Measurements from ENCODE around the gene CCDC159. TPM values are rescaled to one million over a fixed set of nuclear protein-coding genes. Genes with fewer than 3 reads are reported as not detected.
"Not testable (repeated sequence)": the region's sequence is repeated elsewhere in the genome, so short reads cannot be mapped to it uniquely, and the experiment has no call there.

CCDC159 gene
- total and polyA plus RNA-seq, 8 donors = 2.9 to 96.3 (median 55.3) TPM

GRCh38 chr19:11337080-11337479 is 9.2 kb upstream of the CCDC159 start:
- H3K27me3 ChIP-seq = no peaks in the 10 kb centered on the region
- DNase-seq = no peak
- H3K27ac ChIP-seq = peak overlapping the region in 1 of 5 donors; percentile 90
- 64 to 78% (median 75%) methylated on average over 14 of the region's 14 CpGs for WGBS, 5 donors
- intact Hi-C loops (cut with DNase I; ENCODE audit: low total_unique reads) = no loop called here
- TF ChIP-seq POLR2AphosphoS5 (IDR thresholded peaks at IDR 0.05) (no peak), CTCF (IDR thresholded peaks at IDR 0.05) (no peak), POLR2A (IDR thresholded peaks at IDR 0.05) (no peak), EP300 (IDR thresholded peaks at IDR 0.05) (no peak)
- H3K4me1 ChIP-seq = peaks cover 15 to 36% (median 32%) of the 10 kb centered on the region in 4 donors
- no peaks in the 10 kb centered on the region for H3K9me3 ChIP-seq
- peak overlapping the region in 1 of 4 donors; percentile 69 for H3K4me3 ChIP-seq
- peaks cover 43 to 64% (median 55%) of the 10 kb centered on the region in 4 donors for H3K36me3 ChIP-seq

- H3K4me1 ChIP-seq = peaks cover 15 to 42% (median 33%) of the 10 kb centered on the region in 4 donors
- no peaks in the 10 kb centered on the region for H3K27me3 ChIP-seq
- 36 to 53% (median 40%) methylated on average over 7 of the region's 7 CpGs for WGBS, 5 donors
- H3K4me3 ChIP-seq = peak overlapping the region; percentile 69 to 95 (median 93)
- H3K36me3 ChIP-seq = peaks cover 35 to 63% (median 52%) of the 10 kb centered on the region in 4 donors
- DNase-seq = peak in 1 of 2 donors; percentile 69
- H3K9me3 ChIP-seq = no peaks in the 10 kb centered on the region
- intact Hi-C loops (cut with DNase I; ENCODE audit: low total_unique reads) = no loop called here
- peak overlapping the region; percentile 90 to 91 (median 90) for H3K27ac ChIP-seq
- TF ChIP-seq EP300 (IDR thresholded peaks at IDR 0.05) = no peak
- TF ChIP-seq POLR2AphosphoS5 (IDR thresholded peaks at IDR 0.05) = no peak
- TF ChIP-seq POLR2A (IDR thresholded peaks at IDR 0.05) = no peak
- TF ChIP-seq CTCF (IDR thresholded peaks at IDR 0.05) = no peak
Measured at GRCh38 chr19:11338121-11338520, 8.2 kb upstream of the CCDC159 start.

- Histone ChIP-seq H3K27me3 (no peaks in the 10 kb centered on the region), H3K4me3 (peak overlapping the region; percentile 69 to 95 (median 93)), H3K9me3 (no peaks in the 10 kb centered on the region), H3K4me1 (peaks cover 16 to 47% (median 39%) of the 10 kb centered on the region in 4 donors), H3K36me3 (peaks cover 31 to 57% (median 46%) of the 10 kb centered on the region in 4 donors), H3K27ac (peak overlapping the region; percentile 90 to 91 (median 90))
- TF ChIP-seq POLR2A (IDR thresholded peaks at IDR 0.05) = no peak
- no peak for TF ChIP-seq POLR2AphosphoS5 (IDR thresholded peaks at IDR 0.05)
- 12 to 17% (median 16%) methylated on average over 18 to 21 of the region's 21 CpGs for WGBS, 5 donors
- DNase-seq = no peak
- intact Hi-C loops (cut with DNase I; ENCODE audit: low total_unique reads) = no loop called here
Measured at GRCh38 chr19:11338569-11339253, 7.6 kb upstream of the CCDC159 start.

DNA sequence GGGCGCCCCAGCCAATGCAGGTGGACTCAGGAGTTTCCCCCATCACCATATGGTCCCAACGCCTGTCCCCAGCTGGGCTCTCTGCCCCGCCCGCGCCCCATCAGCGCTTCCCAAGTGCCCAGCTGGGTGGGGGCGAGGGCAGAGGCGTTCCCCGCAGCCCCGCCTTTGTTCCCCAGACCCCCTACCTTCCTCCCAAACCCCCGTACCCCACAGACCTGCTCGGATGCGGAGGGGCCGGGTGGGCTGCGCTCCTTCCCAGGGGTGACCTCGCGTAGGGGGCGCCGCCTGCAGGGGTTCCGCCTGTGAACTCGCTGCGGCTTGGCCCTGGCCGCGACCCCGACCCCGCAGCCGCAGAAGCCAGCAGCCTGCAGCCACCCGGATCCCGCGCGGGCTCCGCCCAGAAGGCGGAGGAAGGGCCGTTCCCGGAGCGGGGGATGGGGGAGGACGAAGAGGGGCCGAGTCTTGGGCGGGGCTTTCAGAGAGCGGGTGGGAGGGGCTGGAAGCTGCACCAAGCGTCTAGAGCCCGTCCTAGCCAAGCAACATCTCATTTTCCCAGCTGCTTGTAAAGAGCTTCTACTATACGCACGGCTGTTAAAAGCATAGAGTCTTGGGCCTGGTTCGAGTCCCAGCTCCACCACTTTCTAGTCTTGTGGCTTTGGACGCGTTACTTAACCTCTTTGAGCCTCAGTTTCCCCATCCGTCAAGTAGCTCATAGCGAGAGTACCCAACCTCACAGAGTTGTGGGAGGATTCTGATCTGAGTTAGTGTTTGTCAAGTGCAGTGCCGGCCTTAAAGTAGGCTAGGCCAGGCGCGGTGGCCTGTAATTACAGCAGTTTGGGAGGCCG is 6.8 kb upstream of the CCDC159 start, which contains the start of gene RAB3D:
Gene RAB3D (minus strand): TSS at position 404 of the 845 bp plus-strand sequence. CDS start 2,258 bp downstream, outside the sequence.
- Histone ChIP-seq H3K9me3 (no peaks in the 10 kb centered on the region), H3K36me3 (peaks cover 23 to 49% (median 38%) of the 10 kb centered on the region in 4 donors), H3K4me1 (peaks cover 23 to 55% (median 44%) of the 10 kb centered on the region in 4 donors), H3K27ac (peak within 1 kb of the TSS; percentile 90 to 91 (median 90)), H3K4me3 (peak within 1 kb of the TSS; percentile 69 to 95 (median 93)), H3K27me3 (no peaks in the 10 kb centered on the region)
- peak; percentile 96 to 97 for DNase-seq
- 3 to 7% (median 5%) methylated on average over 31 to 53 of the region's 53 CpGs for WGBS, 5 donors
- intact Hi-C loops (cut with DNase I; ENCODE audit: low total_unique reads) = no loop called here
- TF ChIP-seq EP300 (IDR thresholded peaks at IDR 0.05) = no peak
- TF ChIP-seq POLR2AphosphoS5 (IDR thresholded peaks at IDR 0.05) = peak; percentile 37 to 88 (median 80)
- peak in 1 of 4 donors; percentile 81 for TF ChIP-seq POLR2A (IDR thresholded peaks at IDR 0.05)
- TF ChIP-seq CTCF (IDR thresholded peaks at IDR 0.05) = no peak

- H3K27me3 ChIP-seq; DNase-seq; intact Hi-C loops (cut with DNase I; ENCODE audit: low total_unique reads); H3K9me3 ChIP-seq: not testable (repeated sequence)
- peak overlapping the region in 3 of 4 donors; percentile 69 to 94 (median 92) for H3K4me3 ChIP-seq
- H3K4me1 ChIP-seq = peaks cover 29 to 61% (median 50%) of the 10 kb centered on the region in 4 donors
- 78 to 90% (median 82%) methylated on average over 8 of the region's 8 CpGs for WGBS, 5 donors
- H3K27ac ChIP-seq = peak overlapping the region; percentile 90 to 91 (median 90)
- peaks cover 17 to 43% (median 32%) of the 10 kb centered on the region in 4 donors for H3K36me3 ChIP-seq
Measured at GRCh38 chr19:11340099-11340467, 6.2 kb upstream of the CCDC159 start.
